ENCODE measurements around the gene CCDC102B. TPM values are rescaled to one million over a fixed set of nuclear protein-coding genes. Genes with fewer than 3 reads are reported as not detected.

Gene CCDC102B
- total and polyA plus RNA-seq, 2 experiments from 2014 or later, result 1.3 to 2.1 TPM

DNA sequence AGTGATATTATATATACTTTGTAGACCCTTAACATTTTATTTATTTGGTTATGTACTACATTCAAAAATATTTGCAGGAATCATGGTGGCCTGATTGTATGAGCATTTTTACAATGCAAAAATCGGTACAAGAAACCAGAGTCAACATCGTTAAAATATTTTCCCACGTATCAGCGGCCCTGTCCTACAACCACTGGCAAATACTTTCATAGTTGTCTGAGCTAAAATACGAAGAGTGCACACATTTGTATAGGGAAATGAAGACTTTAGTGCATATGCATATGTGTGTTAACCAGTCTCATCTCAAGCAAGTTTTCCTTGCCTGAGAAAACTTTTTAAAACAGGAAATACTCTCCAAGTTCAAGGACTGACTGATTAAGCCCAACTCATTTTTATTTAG is 35.9 kb downstream of the CCDC102B start (continued):
- TF ChIP-seq, protein P1, sequence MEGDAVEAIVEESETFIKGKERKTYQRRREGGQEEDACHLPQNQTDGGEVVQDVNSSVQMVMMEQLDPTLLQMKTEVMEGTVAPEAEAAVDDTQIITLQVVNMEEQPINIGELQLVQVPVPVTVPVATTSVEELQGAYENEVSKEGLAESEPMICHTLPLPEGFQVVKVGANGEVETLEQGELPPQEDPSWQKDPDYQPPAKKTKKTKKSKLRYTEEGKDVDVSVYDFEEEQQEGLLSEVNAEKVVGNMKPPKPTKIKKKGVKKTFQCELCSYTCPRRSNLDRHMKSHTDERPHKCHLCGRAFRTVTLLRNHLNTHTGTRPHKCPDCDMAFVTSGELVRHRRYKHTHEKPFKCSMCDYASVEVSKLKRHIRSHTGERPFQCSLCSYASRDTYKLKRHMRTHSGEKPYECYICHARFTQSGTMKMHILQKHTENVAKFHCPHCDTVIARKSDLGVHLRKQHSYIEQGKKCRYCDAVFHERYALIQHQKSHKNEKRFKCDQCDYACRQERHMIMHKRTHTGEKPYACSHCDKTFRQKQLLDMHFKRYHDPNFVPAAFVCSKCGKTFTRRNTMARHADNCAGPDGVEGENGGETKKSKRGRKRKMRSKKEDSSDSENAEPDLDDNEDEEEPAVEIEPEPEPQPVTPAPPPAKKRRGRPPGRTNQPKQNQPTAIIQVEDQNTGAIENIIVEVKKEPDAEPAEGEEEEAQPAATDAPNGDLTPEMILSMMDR (conservative IDR thresholded peaks at IDR 0.05; ENCODE audit: low read depth in 2 of 2), result no peak
- TF ChIP-seq, protein P2, sequence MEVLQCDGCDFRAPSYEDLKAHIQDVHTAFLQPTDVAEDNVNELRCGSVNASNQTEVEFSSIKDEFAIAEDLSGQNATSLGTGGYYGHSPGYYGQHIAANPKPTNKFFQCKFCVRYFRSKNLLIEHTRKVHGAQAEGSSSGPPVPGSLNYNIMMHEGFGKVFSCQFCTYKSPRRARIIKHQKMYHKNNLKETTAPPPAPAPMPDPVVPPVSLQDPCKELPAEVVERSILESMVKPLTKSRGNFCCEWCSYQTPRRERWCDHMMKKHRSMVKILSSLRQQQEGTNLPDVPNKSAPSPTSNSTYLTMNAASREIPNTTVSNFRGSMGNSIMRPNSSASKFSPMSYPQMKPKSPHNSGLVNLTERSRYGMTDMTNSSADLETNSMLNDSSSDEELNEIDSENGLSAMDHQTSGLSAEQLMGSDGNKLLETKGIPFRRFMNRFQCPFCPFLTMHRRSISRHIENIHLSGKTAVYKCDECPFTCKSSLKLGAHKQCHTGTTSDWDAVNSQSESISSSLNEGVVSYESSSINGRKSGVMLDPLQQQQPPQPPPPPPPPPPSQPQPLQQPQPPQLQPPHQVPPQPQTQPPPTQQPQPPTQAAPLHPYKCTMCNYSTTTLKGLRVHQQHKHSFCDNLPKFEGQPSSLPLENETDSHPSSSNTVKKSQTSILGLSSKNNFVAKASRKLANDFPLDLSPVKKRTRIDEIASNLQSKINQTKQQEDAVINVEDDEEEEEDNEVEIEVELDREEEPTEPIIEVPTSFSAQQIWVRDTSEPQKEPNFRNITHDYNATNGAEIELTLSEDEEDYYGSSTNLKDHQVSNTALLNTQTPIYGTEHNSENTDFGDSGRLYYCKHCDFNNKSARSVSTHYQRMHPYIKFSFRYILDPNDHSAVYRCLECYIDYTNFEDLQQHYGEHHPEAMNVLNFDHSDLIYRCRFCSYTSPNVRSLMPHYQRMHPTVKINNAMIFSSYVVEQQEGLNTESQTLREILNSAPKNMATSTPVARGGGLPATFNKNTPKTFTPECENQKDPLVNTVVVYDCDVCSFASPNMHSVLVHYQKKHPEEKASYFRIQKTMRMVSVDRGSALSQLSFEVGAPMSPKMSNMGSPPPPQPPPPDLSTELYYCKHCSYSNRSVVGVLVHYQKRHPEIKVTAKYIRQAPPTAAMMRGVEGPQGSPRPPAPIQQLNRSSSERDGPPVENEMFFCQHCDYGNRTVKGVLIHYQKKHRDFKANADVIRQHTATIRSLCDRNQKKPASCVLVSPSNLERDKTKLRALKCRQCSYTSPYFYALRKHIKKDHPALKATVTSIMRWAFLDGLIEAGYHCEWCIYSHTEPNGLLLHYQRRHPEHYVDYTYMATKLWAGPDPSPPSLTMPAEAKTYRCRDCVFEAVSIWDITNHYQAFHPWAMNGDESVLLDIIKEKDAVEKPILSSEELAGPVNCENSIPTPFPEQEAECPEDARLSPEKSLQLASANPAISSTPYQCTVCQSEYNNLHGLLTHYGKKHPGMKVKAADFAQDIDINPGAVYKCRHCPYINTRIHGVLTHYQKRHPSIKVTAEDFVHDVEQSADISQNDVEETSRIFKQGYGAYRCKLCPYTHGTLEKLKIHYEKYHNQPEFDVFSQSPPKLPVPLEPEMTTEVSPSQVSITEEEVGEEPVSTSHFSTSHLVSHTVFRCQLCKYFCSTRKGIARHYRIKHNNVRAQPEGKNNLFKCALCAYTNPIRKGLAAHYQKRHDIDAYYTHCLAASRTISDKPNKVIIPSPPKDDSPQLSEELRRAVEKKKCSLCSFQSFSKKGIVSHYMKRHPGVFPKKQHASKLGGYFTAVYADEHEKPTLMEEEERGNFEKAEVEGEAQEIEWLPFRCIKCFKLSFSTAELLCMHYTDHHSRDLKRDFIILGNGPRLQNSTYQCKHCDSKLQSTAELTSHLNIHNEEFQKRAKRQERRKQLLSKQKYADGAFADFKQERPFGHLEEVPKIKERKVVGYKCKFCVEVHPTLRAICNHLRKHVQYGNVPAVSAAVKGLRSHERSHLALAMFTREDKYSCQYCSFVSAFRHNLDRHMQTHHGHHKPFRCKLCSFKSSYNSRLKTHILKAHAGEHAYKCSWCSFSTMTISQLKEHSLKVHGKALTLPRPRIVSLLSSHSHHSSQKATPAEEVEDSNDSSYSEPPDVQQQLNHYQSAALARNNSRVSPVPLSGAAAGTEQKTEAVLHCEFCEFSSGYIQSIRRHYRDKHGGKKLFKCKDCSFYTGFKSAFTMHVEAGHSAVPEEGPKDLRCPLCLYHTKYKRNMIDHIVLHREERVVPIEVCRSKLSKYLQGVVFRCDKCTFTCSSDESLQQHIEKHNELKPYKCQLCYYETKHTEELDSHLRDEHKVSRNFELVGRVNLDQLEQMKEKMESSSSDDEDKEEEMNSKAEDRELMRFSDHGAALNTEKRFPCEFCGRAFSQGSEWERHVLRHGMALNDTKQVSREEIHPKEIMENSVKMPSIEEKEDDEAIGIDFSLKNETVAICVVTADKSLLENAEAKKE (CRISPR knock-in tag; IDR thresholded peaks at IDR 0.05), result no peak
- no peak for TF ChIP-seq EZH2 (IDR thresholded peaks at IDR 0.05; ENCODE audit: low read depth, unreplicated experiment)
- TF ChIP-seq EZH2phosphoT487 (IDR thresholded peaks at IDR 0.05; ENCODE audit: unreplicated experiment), result no peak
- TF ChIP-seq JUNB (IDR thresholded peaks at IDR 0.05; ENCODE audit: unreplicated experiment), result no peak

DNA sequence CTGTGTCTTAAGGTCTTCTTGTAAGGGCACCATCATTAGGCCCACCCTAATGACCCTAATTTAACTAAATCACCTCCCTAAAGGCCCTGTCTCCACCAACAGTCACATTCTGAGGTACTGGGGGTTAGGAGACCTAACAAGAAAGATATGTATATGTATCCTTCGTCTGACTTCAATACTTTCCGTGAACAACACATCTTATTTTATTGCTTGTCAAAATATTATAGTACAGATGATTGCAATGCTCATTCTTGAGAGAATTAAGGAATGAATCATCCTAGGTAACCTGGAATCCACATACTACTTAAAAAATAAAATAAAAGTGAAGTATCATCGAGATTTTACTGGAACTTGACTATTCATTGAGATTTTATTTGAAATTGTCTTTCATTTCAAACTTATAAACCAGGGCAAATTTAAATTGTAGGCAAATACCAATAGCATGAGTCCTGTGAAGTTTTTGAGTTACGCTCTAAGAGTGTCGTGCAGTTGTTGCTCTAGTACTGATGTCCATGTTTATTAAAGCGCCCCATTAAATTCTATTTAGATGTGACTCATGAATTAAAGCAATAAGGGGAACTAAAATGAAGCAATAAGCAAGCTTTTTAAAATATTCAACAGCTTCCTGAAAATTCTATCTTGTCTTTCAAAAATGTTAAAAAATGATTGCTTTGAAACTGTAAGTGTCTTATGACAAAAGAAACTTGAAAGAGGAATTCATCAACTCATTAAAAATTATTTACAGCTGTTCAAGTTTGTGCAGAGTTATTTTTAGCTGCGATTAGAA is 40.0 kb downstream of the CCDC102B start:
- H3K36me3 Mint-ChIP-seq (ENCODE audit: low read depth), result no peaks in the 10 kb centered on the region
- Histone ChIP-seq H2AFZ (no peak overlapping the region), H3K9me2 (ENCODE audit: insufficient read depth) (0 out of 2 replicates have a peak, but pooled peaks cover 5% of the 10 kb centered on the region), H3K4me3 (no peak overlapping the region), H3F3A (replicated peaks; ENCODE audit: low read depth) (no peaks in the 10 kb centered on the region), H3K27ac (ENCODE audit: low read depth) (no peak overlapping the region), H3K27me3 (ENCODE audit: insufficient read depth) (no peaks in the 10 kb centered on the region), H3K36me3 (ENCODE audit: insufficient read depth) (no peaks in the 10 kb centered on the region), H3K4me2 (no peak overlapping the region), H4K20me1 (replicated peaks; ENCODE audit: insufficient read depth) (no peaks in the 10 kb centered on the region), H3K79me2 (replicated peaks; ENCODE audit: insufficient read depth) (no peaks in the 10 kb centered on the region), H3K4me1 (ENCODE audit: insufficient read depth) (0 out of 2 replicates have a peak, but pooled peaks cover 6% of the 10 kb centered on the region)
- H3K4me1 Mint-ChIP-seq, result peaks cover 11% of the 10 kb centered on the region; the same call in 2 of the 3 replicates
- no peak for DNase-seq (ENCODE audit: low spot score)
- H3K9me3 Mint-ChIP-seq, result no peaks in the 10 kb centered on the region
- no peak overlapping the region for H3K27ac Mint-ChIP-seq
- H3K4me3 Mint-ChIP-seq, result no peak overlapping the region
- H3K27me3 Mint-ChIP-seq (ENCODE audit: insufficient read depth, low read depth, poor library complexity), result no peaks in the 10 kb centered on the region
- ATAC-seq, result no peak
- TF ChIP-seq, protein P3, sequence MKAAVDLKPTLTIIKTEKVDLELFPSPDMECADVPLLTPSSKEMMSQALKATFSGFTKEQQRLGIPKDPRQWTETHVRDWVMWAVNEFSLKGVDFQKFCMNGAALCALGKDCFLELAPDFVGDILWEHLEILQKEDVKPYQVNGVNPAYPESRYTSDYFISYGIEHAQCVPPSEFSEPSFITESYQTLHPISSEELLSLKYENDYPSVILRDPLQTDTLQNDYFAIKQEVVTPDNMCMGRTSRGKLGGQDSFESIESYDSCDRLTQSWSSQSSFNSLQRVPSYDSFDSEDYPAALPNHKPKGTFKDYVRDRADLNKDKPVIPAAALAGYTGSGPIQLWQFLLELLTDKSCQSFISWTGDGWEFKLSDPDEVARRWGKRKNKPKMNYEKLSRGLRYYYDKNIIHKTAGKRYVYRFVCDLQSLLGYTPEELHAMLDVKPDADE (IDR thresholded peaks at IDR 0.05), result no peak
- TF ChIP-seq, protein P4, sequence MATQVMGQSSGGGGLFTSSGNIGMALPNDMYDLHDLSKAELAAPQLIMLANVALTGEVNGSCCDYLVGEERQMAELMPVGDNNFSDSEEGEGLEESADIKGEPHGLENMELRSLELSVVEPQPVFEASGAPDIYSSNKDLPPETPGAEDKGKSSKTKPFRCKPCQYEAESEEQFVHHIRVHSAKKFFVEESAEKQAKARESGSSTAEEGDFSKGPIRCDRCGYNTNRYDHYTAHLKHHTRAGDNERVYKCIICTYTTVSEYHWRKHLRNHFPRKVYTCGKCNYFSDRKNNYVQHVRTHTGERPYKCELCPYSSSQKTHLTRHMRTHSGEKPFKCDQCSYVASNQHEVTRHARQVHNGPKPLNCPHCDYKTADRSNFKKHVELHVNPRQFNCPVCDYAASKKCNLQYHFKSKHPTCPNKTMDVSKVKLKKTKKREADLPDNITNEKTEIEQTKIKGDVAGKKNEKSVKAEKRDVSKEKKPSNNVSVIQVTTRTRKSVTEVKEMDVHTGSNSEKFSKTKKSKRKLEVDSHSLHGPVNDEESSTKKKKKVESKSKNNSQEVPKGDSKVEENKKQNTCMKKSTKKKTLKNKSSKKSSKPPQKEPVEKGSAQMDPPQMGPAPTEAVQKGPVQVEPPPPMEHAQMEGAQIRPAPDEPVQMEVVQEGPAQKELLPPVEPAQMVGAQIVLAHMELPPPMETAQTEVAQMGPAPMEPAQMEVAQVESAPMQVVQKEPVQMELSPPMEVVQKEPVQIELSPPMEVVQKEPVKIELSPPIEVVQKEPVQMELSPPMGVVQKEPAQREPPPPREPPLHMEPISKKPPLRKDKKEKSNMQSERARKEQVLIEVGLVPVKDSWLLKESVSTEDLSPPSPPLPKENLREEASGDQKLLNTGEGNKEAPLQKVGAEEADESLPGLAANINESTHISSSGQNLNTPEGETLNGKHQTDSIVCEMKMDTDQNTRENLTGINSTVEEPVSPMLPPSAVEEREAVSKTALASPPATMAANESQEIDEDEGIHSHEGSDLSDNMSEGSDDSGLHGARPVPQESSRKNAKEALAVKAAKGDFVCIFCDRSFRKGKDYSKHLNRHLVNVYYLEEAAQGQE (IDR thresholded peaks at IDR 0.05; ENCODE audit: unreplicated experiment), result no peak
